GM12878 (cell line): Measurements from ENCODE around the gene LMF1.

Experiments used
- ASH2L ChIP-seq: fragments of 300-600, 200-600 bp; sonication (generic); IDR thresholded peaks from 2 replicates; pipeline ENCODE4 v1.6.1; 2017; ENCODE audit warnings: low read depth, mild to moderate bottlenecking, borderline replicate concordance
- EZH2 ChIP-seq: IDR thresholded peaks from 2 replicates; pipeline ENCODE4 v1.6.1; 2012; ENCODE audit warnings: low read depth, mild to moderate bottlenecking, control low read depth, inconsistent platforms, low read length, borderline replicate concordance; ENCODE audit not compliant: control insufficient read depth
- GABPA ChIP-seq: IDR thresholded peaks from 2 replicates; pipeline ENCODE4 v1.6.1; 2014; ENCODE audit warnings: antibody characterized with exemption, low read depth, mild to moderate bottlenecking, inconsistent platforms
- NR2F1 ChIP-seq: fragments of 450-650 bp; conservative IDR thresholded peaks from 2 replicates; pipeline ENCODE4 v1.6.1; 2017; ENCODE audit warnings: mild to moderate bottlenecking
- POLR2AphosphoS5 ChIP-seq: IDR thresholded peaks from 2 replicates; pipeline ENCODE4 v1.6.1; 2011; ENCODE audit warnings: mild to moderate bottlenecking, low read length, inconsistent platforms
- TAF1 ChIP-seq: IDR thresholded peaks from 2 replicates; pipeline ENCODE4 v1.6.1; 2011; ENCODE audit warnings: mild to moderate bottlenecking, low read depth, low read length, borderline replicate concordance
- TARDBP ChIP-seq: IDR thresholded peaks from 2 replicates; pipeline ENCODE4 v1.6.1; 2016; ENCODE audit warnings: borderline replicate concordance
- TBL1XR1 ChIP-seq: IDR thresholded peaks from 2 replicates; pipeline ENCODE4 v1.6.1; 2012; ENCODE audit warnings: low read depth, low read length, improper control_type of control experiment
- TCF7 ChIP-seq: IDR thresholded peaks from 2 replicates; pipeline ENCODE4 v1.6.1; 2014; ENCODE audit warnings: antibody characterized with exemption, borderline replicate concordance
- TF ChIP-seq, protein P1 (sequence below): fragments of 150-350 bp; IDR thresholded peaks from 2 replicates; pipeline ENCODE4 v1.6.1; 2016; ENCODE audit warnings: low read depth, low read length
- TF ChIP-seq, protein P2 (sequence below), 3 experiments: IDR thresholded peaks in 2 of 3; conservative IDR thresholded peaks in 1 of 3; 2 replicates each; pipeline ENCODE4 v1.5.1; 2011; ENCODE audit warnings: low read depth in 3 of 3, low read length in 3 of 3, mild to moderate bottlenecking in 3 of 3, control low read depth in 2 of 3, moderate library complexity in 2 of 3, inconsistent platforms in 1 of 3, mixed read lengths in 1 of 3; ENCODE audit not compliant: control insufficient read depth in 2 of 3, insufficient read depth in 1 of 3; ENCODE audit errors: extremely low read depth in 1 of 3
- TF ChIP-seq, protein P3 (sequence below): IDR thresholded peaks from 2 replicates; pipeline ENCODE4 v1.6.1; 2012; ENCODE audit warnings: mild to moderate bottlenecking, low read depth, low read length
- TF ChIP-seq, protein P4 (sequence below): fragments of 450-650 bp; formaldehyde crosslinking; IDR thresholded peaks from 2 replicates; pipeline ENCODE4 v1.5.0; 2022; ENCODE audit warnings: mild to moderate bottlenecking, missing genetic modification characterization

DNA sequence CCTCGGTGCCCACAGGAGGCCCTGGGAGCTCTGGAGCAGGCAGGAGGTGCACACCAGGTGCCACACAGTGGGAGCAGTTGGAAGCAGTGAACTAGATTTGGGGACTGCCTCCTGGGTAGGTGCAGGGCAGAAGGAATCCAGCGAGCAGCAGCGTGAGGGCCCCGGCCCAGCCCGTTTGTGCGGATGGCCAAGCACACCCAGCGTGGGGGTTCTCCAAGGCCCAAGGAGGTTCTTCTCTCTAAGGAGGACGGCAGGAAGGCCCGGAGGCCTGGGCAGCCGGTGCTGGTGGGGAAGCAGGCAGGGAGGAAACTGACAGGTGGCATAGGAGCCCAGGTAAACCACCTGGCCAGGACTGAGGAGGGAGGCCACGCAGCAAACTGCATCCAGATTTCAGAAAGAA is 27.8 kb upstream of the LMF1 start:
- no peak for TF ChIP-seq POLR2AphosphoS5
- TF ChIP-seq, protein P1, sequence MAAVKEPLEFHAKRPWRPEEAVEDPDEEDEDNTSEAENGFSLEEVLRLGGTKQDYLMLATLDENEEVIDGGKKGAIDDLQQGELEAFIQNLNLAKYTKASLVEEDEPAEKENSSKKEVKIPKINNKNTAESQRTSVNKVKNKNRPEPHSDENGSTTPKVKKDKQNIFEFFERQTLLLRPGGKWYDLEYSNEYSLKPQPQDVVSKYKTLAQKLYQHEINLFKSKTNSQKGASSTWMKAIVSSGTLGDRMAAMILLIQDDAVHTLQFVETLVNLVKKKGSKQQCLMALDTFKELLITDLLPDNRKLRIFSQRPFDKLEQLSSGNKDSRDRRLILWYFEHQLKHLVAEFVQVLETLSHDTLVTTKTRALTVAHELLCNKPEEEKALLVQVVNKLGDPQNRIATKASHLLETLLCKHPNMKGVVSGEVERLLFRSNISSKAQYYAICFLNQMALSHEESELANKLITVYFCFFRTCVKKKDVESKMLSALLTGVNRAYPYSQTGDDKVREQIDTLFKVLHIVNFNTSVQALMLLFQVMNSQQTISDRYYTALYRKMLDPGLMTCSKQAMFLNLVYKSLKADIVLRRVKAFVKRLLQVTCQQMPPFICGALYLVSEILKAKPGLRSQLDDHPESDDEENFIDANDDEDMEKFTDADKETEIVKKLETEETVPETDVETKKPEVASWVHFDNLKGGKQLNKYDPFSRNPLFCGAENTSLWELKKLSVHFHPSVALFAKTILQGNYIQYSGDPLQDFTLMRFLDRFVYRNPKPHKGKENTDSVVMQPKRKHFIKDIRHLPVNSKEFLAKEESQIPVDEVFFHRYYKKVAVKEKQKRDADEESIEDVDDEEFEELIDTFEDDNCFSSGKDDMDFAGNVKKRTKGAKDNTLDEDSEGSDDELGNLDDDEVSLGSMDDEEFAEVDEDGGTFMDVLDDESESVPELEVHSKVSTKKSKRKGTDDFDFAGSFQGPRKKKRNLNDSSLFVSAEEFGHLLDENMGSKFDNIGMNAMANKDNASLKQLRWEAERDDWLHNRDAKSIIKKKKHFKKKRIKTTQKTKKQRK: no peak
- TF ChIP-seq, protein P2, sequence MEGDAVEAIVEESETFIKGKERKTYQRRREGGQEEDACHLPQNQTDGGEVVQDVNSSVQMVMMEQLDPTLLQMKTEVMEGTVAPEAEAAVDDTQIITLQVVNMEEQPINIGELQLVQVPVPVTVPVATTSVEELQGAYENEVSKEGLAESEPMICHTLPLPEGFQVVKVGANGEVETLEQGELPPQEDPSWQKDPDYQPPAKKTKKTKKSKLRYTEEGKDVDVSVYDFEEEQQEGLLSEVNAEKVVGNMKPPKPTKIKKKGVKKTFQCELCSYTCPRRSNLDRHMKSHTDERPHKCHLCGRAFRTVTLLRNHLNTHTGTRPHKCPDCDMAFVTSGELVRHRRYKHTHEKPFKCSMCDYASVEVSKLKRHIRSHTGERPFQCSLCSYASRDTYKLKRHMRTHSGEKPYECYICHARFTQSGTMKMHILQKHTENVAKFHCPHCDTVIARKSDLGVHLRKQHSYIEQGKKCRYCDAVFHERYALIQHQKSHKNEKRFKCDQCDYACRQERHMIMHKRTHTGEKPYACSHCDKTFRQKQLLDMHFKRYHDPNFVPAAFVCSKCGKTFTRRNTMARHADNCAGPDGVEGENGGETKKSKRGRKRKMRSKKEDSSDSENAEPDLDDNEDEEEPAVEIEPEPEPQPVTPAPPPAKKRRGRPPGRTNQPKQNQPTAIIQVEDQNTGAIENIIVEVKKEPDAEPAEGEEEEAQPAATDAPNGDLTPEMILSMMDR (IDR thresholded peaks at IDR 0.05 in 2 of 3, conservative IDR thresholded peaks at IDR 0.05 in 1 of 3; ENCODE audit: control insufficient read depth in 2 of 3, extremely low read depth in 1 of 3, insufficient read depth in 1 of 3, low read depth in 3 of 3, low read length in 3 of 3): no peak
- TF ChIP-seq TARDBP: no peak
- TF ChIP-seq, protein P3, sequence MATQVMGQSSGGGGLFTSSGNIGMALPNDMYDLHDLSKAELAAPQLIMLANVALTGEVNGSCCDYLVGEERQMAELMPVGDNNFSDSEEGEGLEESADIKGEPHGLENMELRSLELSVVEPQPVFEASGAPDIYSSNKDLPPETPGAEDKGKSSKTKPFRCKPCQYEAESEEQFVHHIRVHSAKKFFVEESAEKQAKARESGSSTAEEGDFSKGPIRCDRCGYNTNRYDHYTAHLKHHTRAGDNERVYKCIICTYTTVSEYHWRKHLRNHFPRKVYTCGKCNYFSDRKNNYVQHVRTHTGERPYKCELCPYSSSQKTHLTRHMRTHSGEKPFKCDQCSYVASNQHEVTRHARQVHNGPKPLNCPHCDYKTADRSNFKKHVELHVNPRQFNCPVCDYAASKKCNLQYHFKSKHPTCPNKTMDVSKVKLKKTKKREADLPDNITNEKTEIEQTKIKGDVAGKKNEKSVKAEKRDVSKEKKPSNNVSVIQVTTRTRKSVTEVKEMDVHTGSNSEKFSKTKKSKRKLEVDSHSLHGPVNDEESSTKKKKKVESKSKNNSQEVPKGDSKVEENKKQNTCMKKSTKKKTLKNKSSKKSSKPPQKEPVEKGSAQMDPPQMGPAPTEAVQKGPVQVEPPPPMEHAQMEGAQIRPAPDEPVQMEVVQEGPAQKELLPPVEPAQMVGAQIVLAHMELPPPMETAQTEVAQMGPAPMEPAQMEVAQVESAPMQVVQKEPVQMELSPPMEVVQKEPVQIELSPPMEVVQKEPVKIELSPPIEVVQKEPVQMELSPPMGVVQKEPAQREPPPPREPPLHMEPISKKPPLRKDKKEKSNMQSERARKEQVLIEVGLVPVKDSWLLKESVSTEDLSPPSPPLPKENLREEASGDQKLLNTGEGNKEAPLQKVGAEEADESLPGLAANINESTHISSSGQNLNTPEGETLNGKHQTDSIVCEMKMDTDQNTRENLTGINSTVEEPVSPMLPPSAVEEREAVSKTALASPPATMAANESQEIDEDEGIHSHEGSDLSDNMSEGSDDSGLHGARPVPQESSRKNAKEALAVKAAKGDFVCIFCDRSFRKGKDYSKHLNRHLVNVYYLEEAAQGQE: no peak
- TF ChIP-seq ASH2L: no peak
- TF ChIP-seq, protein P4, sequence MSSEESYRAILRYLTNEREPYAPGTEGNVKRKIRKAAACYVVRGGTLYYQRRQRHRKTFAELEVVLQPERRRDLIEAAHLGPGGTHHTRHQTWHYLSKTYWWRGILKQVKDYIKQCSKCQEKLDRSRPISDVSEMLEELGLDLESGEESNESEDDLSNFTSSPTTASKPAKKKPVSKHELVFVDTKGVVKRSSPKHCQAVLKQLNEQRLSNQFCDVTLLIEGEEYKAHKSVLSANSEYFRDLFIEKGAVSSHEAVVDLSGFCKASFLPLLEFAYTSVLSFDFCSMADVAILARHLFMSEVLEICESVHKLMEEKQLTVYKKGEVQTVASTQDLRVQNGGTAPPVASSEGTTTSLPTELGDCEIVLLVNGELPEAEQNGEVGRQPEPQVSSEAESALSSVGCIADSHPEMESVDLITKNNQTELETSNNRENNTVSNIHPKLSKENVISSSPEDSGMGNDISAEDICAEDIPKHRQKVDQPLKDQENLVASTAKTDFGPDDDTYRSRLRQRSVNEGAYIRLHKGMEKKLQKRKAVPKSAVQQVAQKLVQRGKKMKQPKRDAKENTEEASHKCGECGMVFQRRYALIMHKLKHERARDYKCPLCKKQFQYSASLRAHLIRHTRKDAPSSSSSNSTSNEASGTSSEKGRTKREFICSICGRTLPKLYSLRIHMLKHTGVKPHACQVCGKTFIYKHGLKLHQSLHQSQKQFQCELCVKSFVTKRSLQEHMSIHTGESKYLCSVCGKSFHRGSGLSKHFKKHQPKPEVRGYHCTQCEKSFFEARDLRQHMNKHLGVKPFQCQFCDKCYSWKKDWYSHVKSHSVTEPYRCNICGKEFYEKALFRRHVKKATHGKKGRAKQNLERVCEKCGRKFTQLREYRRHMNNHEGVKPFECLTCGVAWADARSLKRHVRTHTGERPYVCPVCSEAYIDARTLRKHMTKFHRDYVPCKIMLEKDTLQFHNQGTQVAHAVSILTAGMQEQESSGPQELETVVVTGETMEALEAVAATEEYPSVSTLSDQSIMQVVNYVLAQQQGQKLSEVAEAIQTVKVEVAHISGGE (CRISPR knock-in tag): no peak
- no peak for TF ChIP-seq GABPA
- no peak for TF ChIP-seq EZH2
- TF ChIP-seq TAF1: no peak
- TF ChIP-seq NR2F1: no peak
- no peak for TF ChIP-seq TBL1XR1
- no peak for TF ChIP-seq TCF7
